ENCODE measurements around the gene RPLP2. TPM values are rescaled to one million over a fixed set of nuclear protein-coding genes. Genes with fewer than 3 reads are reported as not detected.

Gene RPLP2
- polyA plus RNA-seq, 1 donor (not counting 4 experiments of a cell fraction or from before 2014, with no cell fraction given): 632 TPM

- FAIRE-seq: no peak
- H3K9me1 ChIP-seq (ENCODE audit: control insufficient read depth, extremely low read depth, insufficient read depth, low read length): peaks cover 7% of the 10 kb centered on the region
- H2AFZ ChIP-seq (ENCODE audit: control insufficient read depth, low read length): peak within 1 kb of the TSS; percentile 73
Measured at GRCh38 chr11:818396-819128, 8.8 kb downstream of the RPLP2 start, which contains the start of gene PNPLA2. PNPLA2 (plus strand) TSS chr11:818914; CDS start chr11:819719, 805 bp downstream.

GRCh38 chr11:819129-819931 lies 9.6 kb downstream of the RPLP2 start:
- TF ChIP-seq EZH2 (IDR thresholded peaks at IDR 0.05; ENCODE audit: low read length): no peak
- no peak for TF ChIP-seq CTCF (optimal IDR thresholded peaks at IDR 0.05 in 1 of 3, IDR thresholded peaks at IDR 0.05 in 1 of 3, conservative IDR thresholded peaks at IDR 0.05 in 1 of 3; ENCODE audit: extremely low read depth in 1 of 3, insufficient read depth in 2 of 3, low read length in 3 of 3)
- H3K4me3 ChIP-seq (ENCODE audit: control insufficient read depth in 2 of 3, extremely low read depth in 1 of 3, insufficient read depth in 2 of 3, low read depth in 1 of 3, low read length in 3 of 3): peak overlapping the region; percentile 71 to 78 (median 75)
- no peaks in the 10 kb centered on the region for H4K20me1 ChIP-seq (ENCODE audit: control insufficient read depth, extremely low read depth, insufficient read depth, low read length)
- H3K36me3 ChIP-seq (ENCODE audit: control insufficient read depth in 2 of 2, extremely low read depth in 1 of 2, insufficient read depth in 2 of 2, low read length in 2 of 2): peaks cover 0 to 9% of the 10 kb centered on the region in 2 experiments
- no peaks in the 10 kb centered on the region for H3K27me3 ChIP-seq (ENCODE audit: control insufficient read depth, extremely low read depth, insufficient read depth, low read length)
- peaks cover 7% of the 10 kb centered on the region for H3K9me1 ChIP-seq (ENCODE audit: control insufficient read depth, extremely low read depth, insufficient read depth, low read length)
- H3K4me1 ChIP-seq (ENCODE audit: control insufficient read depth, extremely low read depth, insufficient read depth, low read length): peaks cover 25% of the 10 kb centered on the region
- peak overlapping the region; percentile 81 for H3K9ac ChIP-seq (ENCODE audit: control insufficient read depth, extremely low read depth, insufficient read depth, low read length)
- H3K79me2 ChIP-seq (ENCODE audit: control insufficient read depth, insufficient read depth, low read length): peaks cover 6% of the 10 kb centered on the region
- peak overlapping the region; percentile 73 for H2AFZ ChIP-seq (ENCODE audit: control insufficient read depth, low read length)
- DNase-seq (ENCODE audit: low read depth, low spot score): no peak
- dilution Hi-C loops (cut with MboI; ENCODE audit: extremely low pct_ligation_motif_present, low sequenced_read_pairs): no loop called here
- H3K27ac ChIP-seq (ENCODE audit: control insufficient read depth, insufficient read depth, low read length): peak overlapping the region; percentile 76
- no peak for FAIRE-seq
- H3K4me2 ChIP-seq (ENCODE audit: control insufficient read depth, extremely low read depth, insufficient read depth, low read depth, low read length): peak overlapping the region; percentile 84
- no peaks in the 10 kb centered on the region for H3K9me3 ChIP-seq (ENCODE audit: control insufficient read depth, low read depth, low read length)

More at GRCh38 chr11:818396-819128, 8.8 kb downstream of the RPLP2 start, which contains the start of gene PNPLA2:
- H3K79me2 ChIP-seq (ENCODE audit: control insufficient read depth, insufficient read depth, low read length): peaks cover 6% of the 10 kb centered on the region
- DNase-seq (ENCODE audit: low read depth, low spot score): no peak
- peak within 1 kb of the TSS; percentile 81 for H3K9ac ChIP-seq (ENCODE audit: control insufficient read depth, extremely low read depth, insufficient read depth, low read length)
- no peak for TF ChIP-seq CTCF (optimal IDR thresholded peaks at IDR 0.05 in 1 of 3, IDR thresholded peaks at IDR 0.05 in 1 of 3, conservative IDR thresholded peaks at IDR 0.05 in 1 of 3; ENCODE audit: extremely low read depth in 1 of 3, insufficient read depth in 2 of 3, low read length in 3 of 3)
- no peak for TF ChIP-seq EZH2 (IDR thresholded peaks at IDR 0.05; ENCODE audit: low read length)
- peak within 1 kb of the TSS; percentile 71 to 78 (median 75) for H3K4me3 ChIP-seq (ENCODE audit: control insufficient read depth in 2 of 3, extremely low read depth in 1 of 3, insufficient read depth in 2 of 3, low read depth in 1 of 3, low read length in 3 of 3)
- H3K4me1 ChIP-seq (ENCODE audit: control insufficient read depth, extremely low read depth, insufficient read depth, low read length): peaks cover 25% of the 10 kb centered on the region
- H3K4me2 ChIP-seq (ENCODE audit: control insufficient read depth, extremely low read depth, insufficient read depth, low read depth, low read length): peak within 1 kb of the TSS; percentile 84
- peaks cover 4 to 12% of the 10 kb centered on the region in 2 experiments for H3K36me3 ChIP-seq (ENCODE audit: control insufficient read depth in 2 of 2, extremely low read depth in 1 of 2, insufficient read depth in 2 of 2, low read length in 2 of 2)
- no peaks in the 10 kb centered on the region for H3K27me3 ChIP-seq (ENCODE audit: control insufficient read depth, extremely low read depth, insufficient read depth, low read length)
- H3K27ac ChIP-seq (ENCODE audit: control insufficient read depth, insufficient read depth, low read length): peak within 1 kb of the TSS; percentile 76
- dilution Hi-C loops (cut with MboI; ENCODE audit: extremely low pct_ligation_motif_present, low sequenced_read_pairs): no loop called here
- no peaks in the 10 kb centered on the region for H4K20me1 ChIP-seq (ENCODE audit: control insufficient read depth, extremely low read depth, insufficient read depth, low read length)
- no peaks in the 10 kb centered on the region for H3K9me3 ChIP-seq (ENCODE audit: control insufficient read depth, low read depth, low read length)
